ENCODE data around the gene NSMF.

GRCh38 chr9:137441935-137442321 is 17.2 kb downstream of the NSMF start:
- TF ChIP-seq POLR2A (IDR thresholded peaks at IDR 0.05) = no peak
- TF ChIP-seq, protein P1, sequence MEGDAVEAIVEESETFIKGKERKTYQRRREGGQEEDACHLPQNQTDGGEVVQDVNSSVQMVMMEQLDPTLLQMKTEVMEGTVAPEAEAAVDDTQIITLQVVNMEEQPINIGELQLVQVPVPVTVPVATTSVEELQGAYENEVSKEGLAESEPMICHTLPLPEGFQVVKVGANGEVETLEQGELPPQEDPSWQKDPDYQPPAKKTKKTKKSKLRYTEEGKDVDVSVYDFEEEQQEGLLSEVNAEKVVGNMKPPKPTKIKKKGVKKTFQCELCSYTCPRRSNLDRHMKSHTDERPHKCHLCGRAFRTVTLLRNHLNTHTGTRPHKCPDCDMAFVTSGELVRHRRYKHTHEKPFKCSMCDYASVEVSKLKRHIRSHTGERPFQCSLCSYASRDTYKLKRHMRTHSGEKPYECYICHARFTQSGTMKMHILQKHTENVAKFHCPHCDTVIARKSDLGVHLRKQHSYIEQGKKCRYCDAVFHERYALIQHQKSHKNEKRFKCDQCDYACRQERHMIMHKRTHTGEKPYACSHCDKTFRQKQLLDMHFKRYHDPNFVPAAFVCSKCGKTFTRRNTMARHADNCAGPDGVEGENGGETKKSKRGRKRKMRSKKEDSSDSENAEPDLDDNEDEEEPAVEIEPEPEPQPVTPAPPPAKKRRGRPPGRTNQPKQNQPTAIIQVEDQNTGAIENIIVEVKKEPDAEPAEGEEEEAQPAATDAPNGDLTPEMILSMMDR (IDR thresholded peaks at IDR 0.05) = no peak

All from thyroid gland (tissue), 4 donors.